ENCODE measurements around the gene WARS2. TPM values are rescaled to one million over a fixed set of nuclear protein-coding genes. Genes with fewer than 3 reads are reported as not detected.

Gene WARS2
- total and polyA plus RNA-seq, 2 donors from 2014 or later, result 13.9 to 14.8 TPM

- peak in 1 of 5 donors; percentile 13 for DNase-seq
- Histone ChIP-seq H3K9ac (ENCODE audit: low read length in 3 of 3) (peak overlapping the region in 2 of 3 donors; percentile 90 to 92), H3K4me1 (ENCODE audit: control insufficient read depth in 2 of 3, insufficient read depth in 2 of 3, low read depth in 1 of 3, low read length in 3 of 3) (peaks cover 5 to 19% (median 10%) of the 10 kb centered on the region in 3 donors), H3K27me3 (ENCODE audit: control insufficient read depth, insufficient read depth, low read length) (no peaks in the 10 kb centered on the region), H3K27ac (ENCODE audit: low read depth in 2 of 2, low read length in 2 of 2) (peak overlapping the region in 1 of 2 donors; percentile 99), H3K9me3 (ENCODE audit: control insufficient read depth in 2 of 3, insufficient read depth in 1 of 3, low read length in 3 of 3) (no peaks in the 10 kb centered on the region), H3K36me3 (ENCODE audit: control insufficient read depth in 2 of 3, insufficient read depth in 3 of 3, low read length in 3 of 3) (no peaks in the 10 kb centered on the region), H3K4me3 (ENCODE audit: low read length in 3 of 3) (peak overlapping the region; percentile 93 to 97 (median 95))
- TF ChIP-seq, protein P1, sequence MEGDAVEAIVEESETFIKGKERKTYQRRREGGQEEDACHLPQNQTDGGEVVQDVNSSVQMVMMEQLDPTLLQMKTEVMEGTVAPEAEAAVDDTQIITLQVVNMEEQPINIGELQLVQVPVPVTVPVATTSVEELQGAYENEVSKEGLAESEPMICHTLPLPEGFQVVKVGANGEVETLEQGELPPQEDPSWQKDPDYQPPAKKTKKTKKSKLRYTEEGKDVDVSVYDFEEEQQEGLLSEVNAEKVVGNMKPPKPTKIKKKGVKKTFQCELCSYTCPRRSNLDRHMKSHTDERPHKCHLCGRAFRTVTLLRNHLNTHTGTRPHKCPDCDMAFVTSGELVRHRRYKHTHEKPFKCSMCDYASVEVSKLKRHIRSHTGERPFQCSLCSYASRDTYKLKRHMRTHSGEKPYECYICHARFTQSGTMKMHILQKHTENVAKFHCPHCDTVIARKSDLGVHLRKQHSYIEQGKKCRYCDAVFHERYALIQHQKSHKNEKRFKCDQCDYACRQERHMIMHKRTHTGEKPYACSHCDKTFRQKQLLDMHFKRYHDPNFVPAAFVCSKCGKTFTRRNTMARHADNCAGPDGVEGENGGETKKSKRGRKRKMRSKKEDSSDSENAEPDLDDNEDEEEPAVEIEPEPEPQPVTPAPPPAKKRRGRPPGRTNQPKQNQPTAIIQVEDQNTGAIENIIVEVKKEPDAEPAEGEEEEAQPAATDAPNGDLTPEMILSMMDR (IDR thresholded peaks at IDR 0.05; ENCODE audit: borderline replicate concordance, extremely low read depth, insufficient read depth), result no peak
- intact Hi-C loops (cut with DNase I), result no loop called here
- FAIRE-seq, result no peak
Observed at GRCh38 chr1:119139403-119139802, 1.1 kb downstream of the WARS2 start.

DNA sequence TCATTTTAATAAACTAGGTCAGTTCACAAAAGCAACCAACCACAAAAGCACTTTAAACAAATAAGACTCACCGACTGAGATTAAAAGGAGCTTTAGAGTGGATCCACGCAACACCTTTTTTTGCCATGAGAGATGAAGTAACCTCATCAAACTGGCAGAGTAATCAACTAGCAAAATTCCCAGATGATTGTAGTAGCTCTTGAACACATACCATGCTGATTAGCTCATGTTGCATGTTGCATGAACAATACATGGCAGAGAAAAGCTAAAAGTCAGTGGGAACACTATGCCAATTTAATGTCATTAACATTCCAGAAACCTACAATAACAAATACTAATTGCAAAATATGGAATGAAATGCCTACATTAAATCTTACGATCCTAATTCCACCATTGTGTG, 4.1 kb downstream of the WARS2 start:
- no peaks in the 10 kb centered on the region for H3K36me3 ChIP-seq (ENCODE audit: control insufficient read depth in 2 of 3, insufficient read depth in 3 of 3, low read length in 3 of 3)
- no peak overlapping the region for H3K9ac ChIP-seq (ENCODE audit: low read length in 3 of 3)
- TF ChIP-seq, protein P1 (IDR thresholded peaks at IDR 0.05; ENCODE audit: borderline replicate concordance, extremely low read depth, insufficient read depth), result no peak
- no peak for DNase-seq
- H3K27me3 ChIP-seq (ENCODE audit: control insufficient read depth, insufficient read depth, low read length), result no peaks in the 10 kb centered on the region
- no peak overlapping the region for H3K27ac ChIP-seq (ENCODE audit: low read depth in 2 of 2, low read length in 2 of 2)
- H3K4me1 ChIP-seq (ENCODE audit: control insufficient read depth in 2 of 3, insufficient read depth in 2 of 3, low read depth in 1 of 3, low read length in 3 of 3), result peaks cover 5 to 10% (median 9%) of the 10 kb centered on the region in 3 donors
- no peak for FAIRE-seq
- intact Hi-C loops (cut with DNase I), result no loop called here
- H3K9me3 ChIP-seq (ENCODE audit: control insufficient read depth in 2 of 3, insufficient read depth in 1 of 3, low read length in 3 of 3), result no peaks in the 10 kb centered on the region
- H3K4me3 ChIP-seq (ENCODE audit: low read length in 3 of 3), result no peak overlapping the region

GRCh38 chr1:119133987-119134386, 6.5 kb downstream of the WARS2 start:
- H3K36me3 ChIP-seq (ENCODE audit: control insufficient read depth in 2 of 3, insufficient read depth in 3 of 3, low read length in 3 of 3), result no peaks in the 10 kb centered on the region
- no peak overlapping the region for H3K27ac ChIP-seq (ENCODE audit: low read depth in 2 of 2, low read length in 2 of 2)
- H3K9ac ChIP-seq (ENCODE audit: low read length in 3 of 3), result no peak overlapping the region
- TF ChIP-seq, protein P1 (IDR thresholded peaks at IDR 0.05; ENCODE audit: borderline replicate concordance, extremely low read depth, insufficient read depth), result no peak
- DNase-seq (no peak), FAIRE-seq (no peak)
- H3K4me3 ChIP-seq (ENCODE audit: low read length in 3 of 3), result no peak overlapping the region
- intact Hi-C loops (cut with DNase I), result no loop called here
- H3K27me3 ChIP-seq (ENCODE audit: control insufficient read depth, insufficient read depth, low read length), result no peaks in the 10 kb centered on the region
- no peaks in the 10 kb centered on the region for H3K4me1 ChIP-seq (ENCODE audit: control insufficient read depth in 2 of 3, insufficient read depth in 2 of 3, low read depth in 1 of 3, low read length in 3 of 3)
- H3K9me3 ChIP-seq (ENCODE audit: control insufficient read depth in 2 of 3, insufficient read depth in 1 of 3, low read length in 3 of 3), result no peaks in the 10 kb centered on the region

- Histone ChIP-seq H3K4me3 (ENCODE audit: low read length in 3 of 3) (no peak overlapping the region), H3K27ac (ENCODE audit: low read depth in 2 of 2, low read length in 2 of 2) (no peak overlapping the region), H3K4me1 (ENCODE audit: control insufficient read depth in 2 of 3, insufficient read depth in 2 of 3, low read depth in 1 of 3, low read length in 3 of 3) (no peaks in the 10 kb centered on the region), H3K27me3 (ENCODE audit: control insufficient read depth, insufficient read depth, low read length) (no peaks in the 10 kb centered on the region), H3K9ac (ENCODE audit: low read length in 3 of 3) (no peak overlapping the region), H3K9me3 (ENCODE audit: control insufficient read depth in 2 of 3, insufficient read depth in 1 of 3, low read length in 3 of 3) (no peaks in the 10 kb centered on the region), H3K36me3 (ENCODE audit: control insufficient read depth in 2 of 3, insufficient read depth in 3 of 3, low read length in 3 of 3) (no peaks in the 10 kb centered on the region)
- DNase-seq, result no peak
- intact Hi-C loops (cut with DNase I), result no loop called here
- TF ChIP-seq, protein P1 (IDR thresholded peaks at IDR 0.05; ENCODE audit: borderline replicate concordance, extremely low read depth, insufficient read depth), result no peak
- FAIRE-seq, result no peak
Observed at GRCh38 chr1:119132179-119132578, 8.3 kb downstream of the WARS2 start.
